KMS-11 (cell line): Measurements from ENCODE around the gene FGF9.

Source experiments
- H2AFZ ChIP-seq: fragments of 200-600 bp; sonication (generic); 2 replicates; pipeline ENCODE4 v1.6.1; 2016; ENCODE audit warnings: antibody characterized with exemption, mixed run types, low read depth
- H3K27ac ChIP-seq: fragments of 200-600 bp; sonication (generic); 2 replicates; pipeline ENCODE4 v1.6.1; 2016; ENCODE audit warnings: mild to moderate bottlenecking, mixed run types
- H3K27me3 ChIP-seq: fragments of 200-600 bp; sonication (generic); 2 replicates; pipeline ENCODE4 v1.6.1; 2017; ENCODE audit warnings: mild to moderate bottlenecking, low read depth, mixed run types, moderate library complexity; ENCODE audit not compliant: insufficient read depth
- H3K36me3 ChIP-seq: fragments of 200-600 bp; sonication (generic); 2 replicates; pipeline ENCODE4 v1.6.1; 2017; ENCODE audit warnings: mild to moderate bottlenecking, mixed run types; ENCODE audit not compliant: insufficient read depth
- H3K4me1 ChIP-seq: fragments of 200-600 bp; sonication (generic); 2 replicates; pipeline ENCODE4 v1.6.1; 2016; ENCODE audit warnings: mild to moderate bottlenecking, low read depth, mixed run types; ENCODE audit not compliant: poor library complexity, severe bottlenecking
- H3K4me2 ChIP-seq: fragments of 200-600 bp; sonication (generic); 2 replicates; pipeline ENCODE4 v1.7.0; 2016; ENCODE audit warnings: mild to moderate bottlenecking, mixed run types
- H3K4me3 ChIP-seq: fragments of 200-600 bp; sonication (generic); IDR thresholded peaks from 2 replicates; pipeline ENCODE4 v1.6.1; 2017; ENCODE audit warnings: low read depth, low read length, mixed read lengths; ENCODE audit not compliant: insufficient read depth
- H3K79me2 ChIP-seq: fragments of 200-600 bp; sonication (generic); 2 replicates; pipeline ENCODE4 v1.6.1; 2016; ENCODE audit warnings: low read depth, mixed run types; ENCODE audit not compliant: insufficient read depth
- H3K9ac ChIP-seq: fragments of 200-600 bp; sonication (generic); 2 replicates; pipeline ENCODE4 v1.6.1; 2016; ENCODE audit warnings: mild to moderate bottlenecking, mixed run types
- H4K20me1 ChIP-seq: fragments of 200-600 bp; sonication (generic); 2 replicates; pipeline ENCODE4 v1.6.1; 2016; ENCODE audit warnings: mild to moderate bottlenecking, mixed run types; ENCODE audit not compliant: insufficient read depth
- TF ChIP-seq, protein P1 (sequence below): fragments of 200-600 bp; sonication (generic); conservative IDR thresholded peaks from 2 replicates; pipeline ENCODE4 v1.6.1; 2017; ENCODE audit warnings: low read depth, mild to moderate bottlenecking, antibody characterized with exemption, low read length, moderate library complexity, mixed read lengths

Gene FGF9

DNA sequence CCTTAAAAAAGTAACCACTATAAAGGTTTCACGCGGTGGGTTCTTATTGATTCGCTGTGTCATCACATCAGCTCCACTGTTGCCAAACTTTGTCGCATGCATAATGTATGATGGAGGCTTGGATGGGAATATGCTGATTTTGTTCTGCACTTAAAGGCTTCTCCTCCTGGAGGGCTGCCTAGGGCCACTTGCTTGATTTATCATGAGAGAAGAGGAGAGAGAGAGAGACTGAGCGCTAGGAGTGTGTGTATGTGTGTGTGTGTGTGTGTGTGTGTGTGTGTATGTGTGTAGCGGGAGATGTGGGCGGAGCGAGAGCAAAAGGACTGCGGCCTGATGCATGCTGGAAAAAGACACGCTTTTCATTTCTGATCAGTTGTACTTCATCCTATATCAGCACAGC lies 30.6 kb downstream of the FGF9 start:
- no peaks in the 10 kb centered on the region for H3K27me3 ChIP-seq
- no peak overlapping the region for H3K9ac ChIP-seq
- no peak overlapping the region for H3K27ac ChIP-seq
- no peaks in the 10 kb centered on the region for H3K4me1 ChIP-seq
- TF ChIP-seq, protein P1, sequence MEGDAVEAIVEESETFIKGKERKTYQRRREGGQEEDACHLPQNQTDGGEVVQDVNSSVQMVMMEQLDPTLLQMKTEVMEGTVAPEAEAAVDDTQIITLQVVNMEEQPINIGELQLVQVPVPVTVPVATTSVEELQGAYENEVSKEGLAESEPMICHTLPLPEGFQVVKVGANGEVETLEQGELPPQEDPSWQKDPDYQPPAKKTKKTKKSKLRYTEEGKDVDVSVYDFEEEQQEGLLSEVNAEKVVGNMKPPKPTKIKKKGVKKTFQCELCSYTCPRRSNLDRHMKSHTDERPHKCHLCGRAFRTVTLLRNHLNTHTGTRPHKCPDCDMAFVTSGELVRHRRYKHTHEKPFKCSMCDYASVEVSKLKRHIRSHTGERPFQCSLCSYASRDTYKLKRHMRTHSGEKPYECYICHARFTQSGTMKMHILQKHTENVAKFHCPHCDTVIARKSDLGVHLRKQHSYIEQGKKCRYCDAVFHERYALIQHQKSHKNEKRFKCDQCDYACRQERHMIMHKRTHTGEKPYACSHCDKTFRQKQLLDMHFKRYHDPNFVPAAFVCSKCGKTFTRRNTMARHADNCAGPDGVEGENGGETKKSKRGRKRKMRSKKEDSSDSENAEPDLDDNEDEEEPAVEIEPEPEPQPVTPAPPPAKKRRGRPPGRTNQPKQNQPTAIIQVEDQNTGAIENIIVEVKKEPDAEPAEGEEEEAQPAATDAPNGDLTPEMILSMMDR, result no peak
- no peak overlapping the region for H3K4me3 ChIP-seq
- H4K20me1 ChIP-seq, result no peaks in the 10 kb centered on the region
- no peak overlapping the region for H2AFZ ChIP-seq
- no peaks in the 10 kb centered on the region for H3K36me3 ChIP-seq
- no peaks in the 10 kb centered on the region for H3K79me2 ChIP-seq
- no peak overlapping the region for H3K4me2 ChIP-seq

DNA sequence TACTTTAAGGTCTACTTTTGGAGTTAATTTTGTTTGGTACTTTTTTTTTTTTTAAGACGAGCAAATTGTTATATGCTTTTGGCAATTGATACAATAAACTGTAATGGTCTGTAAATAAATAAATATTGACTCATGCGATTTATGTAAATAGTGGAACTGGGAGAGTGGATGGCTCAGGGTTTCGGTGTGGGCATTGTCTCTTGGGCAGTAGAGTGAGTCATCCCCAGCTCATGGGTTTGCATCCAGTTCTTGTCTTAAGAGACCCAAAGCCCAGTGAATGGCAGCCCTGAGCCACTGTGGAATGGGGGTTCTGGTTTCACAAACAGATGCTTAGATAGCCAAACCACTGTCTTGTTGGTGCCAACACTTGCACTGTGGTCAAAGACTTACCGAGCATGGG lies 33.0 kb downstream of the FGF9 start:
- Histone ChIP-seq H3K4me3 (no peak overlapping the region), H3K79me2 (no peaks in the 10 kb centered on the region), H2AFZ (no peak overlapping the region), H3K27me3 (no peaks in the 10 kb centered on the region), H4K20me1 (no peaks in the 10 kb centered on the region), H3K4me1 (no peaks in the 10 kb centered on the region), H3K27ac (no peak overlapping the region), H3K9ac (no peak overlapping the region), H3K36me3 (no peaks in the 10 kb centered on the region), H3K4me2 (no peak overlapping the region)
- TF ChIP-seq, protein P1, result no peak

- no peaks in the 10 kb centered on the region for H3K79me2 ChIP-seq
- H3K4me1 ChIP-seq, result no peaks in the 10 kb centered on the region
- no peak overlapping the region for H2AFZ ChIP-seq
- no peak overlapping the region for H3K27ac ChIP-seq
- no peaks in the 10 kb centered on the region for H3K36me3 ChIP-seq
- H4K20me1 ChIP-seq, result no peaks in the 10 kb centered on the region
- H3K27me3 ChIP-seq, result no peaks in the 10 kb centered on the region
- no peak overlapping the region for H3K9ac ChIP-seq
- H3K4me3 ChIP-seq, result no peak overlapping the region
- TF ChIP-seq, protein P1, result no peak
- H3K4me2 ChIP-seq, result no peak overlapping the region
Measured at GRCh38 chr13:21707586-21707985, 36.7 kb downstream of the FGF9 start.

- Histone ChIP-seq H4K20me1 (no peaks in the 10 kb centered on the region), H2AFZ (no peak overlapping the region), H3K4me1 (no peaks in the 10 kb centered on the region), H3K79me2 (no peaks in the 10 kb centered on the region), H3K27me3 (no peaks in the 10 kb centered on the region), H3K9ac (no peak overlapping the region), H3K4me3 (no peak overlapping the region), H3K4me2 (no peak overlapping the region), H3K27ac (no peak overlapping the region), H3K36me3 (no peaks in the 10 kb centered on the region)
- TF ChIP-seq, protein P1, result no peak
Measured at GRCh38 chr13:21709697-21710096, 38.8 kb downstream of the FGF9 start.

GRCh38 chr13:21710163-21710562 lies 39.3 kb downstream of the FGF9 start:
- Histone ChIP-seq H3K27ac (no peak overlapping the region), H3K4me2 (no peak overlapping the region), H3K79me2 (no peaks in the 10 kb centered on the region), H2AFZ (no peak overlapping the region), H3K4me1 (no peaks in the 10 kb centered on the region), H3K27me3 (no peaks in the 10 kb centered on the region), H3K9ac (no peak overlapping the region), H4K20me1 (no peaks in the 10 kb centered on the region), H3K4me3 (no peak overlapping the region), H3K36me3 (no peaks in the 10 kb centered on the region)
- TF ChIP-seq, protein P1, result no peak
